ENCODE data around the gene DGCR6.
"Not testable (repeated sequence)": the region's sequence is repeated elsewhere in the genome, so short reads cannot be mapped to it uniquely, and the experiment has no call there.

Gene DGCR6

DNA sequence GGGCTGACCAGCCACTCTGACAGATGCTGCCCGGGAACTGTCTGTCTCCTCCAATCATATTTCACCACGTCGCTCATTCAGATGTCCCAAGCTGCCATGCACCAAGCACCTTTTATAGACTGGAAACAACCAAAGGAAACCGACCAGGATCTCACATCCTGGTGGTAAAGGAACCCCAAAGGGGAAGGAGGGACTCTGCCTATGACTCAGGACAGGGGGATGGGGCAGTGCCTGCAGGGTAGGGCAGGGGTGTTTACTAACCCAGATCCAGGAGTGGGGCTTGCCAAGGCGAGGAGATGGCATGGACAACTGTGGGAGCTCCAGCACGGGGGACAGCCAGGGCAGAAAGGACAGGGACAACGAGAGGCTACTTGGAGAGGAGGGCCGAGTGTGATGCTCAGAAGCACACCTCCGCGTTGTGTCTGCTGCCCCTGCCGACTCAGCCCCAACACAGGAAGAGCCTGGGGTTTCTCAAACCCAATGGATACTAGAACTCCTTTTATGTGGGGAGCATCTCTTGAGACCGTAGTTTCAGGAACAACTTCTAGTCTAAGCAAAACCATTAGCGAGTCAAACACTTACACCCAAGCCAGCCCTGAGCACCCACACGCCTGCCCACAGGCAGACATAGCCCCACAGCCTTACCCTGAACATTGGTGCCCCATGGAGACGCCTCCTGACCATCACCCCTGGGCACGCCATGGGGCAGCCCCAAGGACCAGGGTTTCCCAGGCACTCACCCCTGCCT is 26.0 kb downstream of the DGCR6 start:
- no peak for DNase-seq

DNA sequence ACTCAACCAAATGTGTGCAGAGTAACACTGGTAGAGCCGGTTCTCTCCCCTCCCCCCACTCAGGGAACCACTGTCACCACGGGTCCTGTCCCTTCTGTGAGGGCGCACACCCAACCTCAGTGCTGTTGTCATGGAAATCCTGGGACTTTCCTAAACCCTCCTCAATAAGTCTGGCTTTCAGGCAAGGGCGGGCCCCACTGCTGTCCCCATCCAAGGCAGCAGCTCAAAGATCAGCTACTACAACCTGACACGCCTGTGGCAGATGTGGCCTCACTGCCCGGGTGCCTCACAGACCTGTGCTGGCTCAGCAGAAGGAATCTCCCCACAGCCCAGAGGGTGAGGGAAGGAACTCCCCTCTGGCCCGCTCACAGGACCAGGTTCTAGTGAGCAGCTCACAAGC is 27.8 kb downstream of the DGCR6 start:
- DNase-seq: no peak

DNA sequence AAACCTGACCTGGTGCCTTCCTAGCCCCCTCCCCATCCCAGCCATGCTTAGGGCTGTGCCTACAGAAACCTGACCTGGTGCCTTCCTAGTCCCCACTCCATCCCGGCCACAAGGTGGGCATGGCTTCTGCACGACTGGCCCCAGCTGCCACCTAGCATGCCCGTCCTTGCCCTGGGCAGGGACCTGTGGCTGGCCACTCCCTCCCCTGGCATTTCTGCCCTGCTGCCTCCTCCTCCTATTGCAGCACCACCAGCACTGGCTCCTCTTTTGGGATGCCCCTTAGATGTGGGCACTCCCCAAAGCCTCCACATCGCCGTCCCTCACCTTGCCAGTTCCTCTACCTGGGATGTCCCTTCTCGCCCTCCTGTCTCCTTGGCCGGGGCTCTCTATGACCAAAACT is 28.6 kb downstream of the DGCR6 start:
- not testable (repeated sequence) for DNase-seq

GRCh38 chr22:18935889-18936529 is 29.9 kb downstream of the DGCR6 start, which contains the start of gene PRODH:
Gene PRODH, minus strand, starts transcription at chr22:18936293. Its CDS starts 6 bp downstream, at chr22:18936287.
- DNase-seq: no peak

DNA sequence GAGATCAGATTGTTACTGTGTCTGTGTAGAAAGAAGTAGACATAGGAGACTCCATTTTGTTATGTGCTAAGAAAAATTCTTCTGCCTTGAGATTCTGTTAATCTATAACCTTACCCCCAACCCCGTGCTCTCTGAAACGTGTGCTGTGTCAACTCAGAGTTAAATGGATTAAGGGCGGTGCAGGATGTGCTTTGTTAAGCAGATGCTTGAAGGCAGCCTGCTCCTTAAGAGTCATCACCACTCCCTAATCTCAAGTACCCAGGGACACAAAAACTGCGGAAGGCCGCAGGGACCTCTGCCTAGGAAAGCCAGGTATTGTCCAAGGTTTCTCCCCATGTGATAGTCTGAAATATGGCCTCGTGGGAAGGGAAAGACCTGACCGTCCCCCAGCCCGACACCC is 32.6 kb downstream of the DGCR6 start:
- DNase-seq: not testable (repeated sequence)

DNA sequence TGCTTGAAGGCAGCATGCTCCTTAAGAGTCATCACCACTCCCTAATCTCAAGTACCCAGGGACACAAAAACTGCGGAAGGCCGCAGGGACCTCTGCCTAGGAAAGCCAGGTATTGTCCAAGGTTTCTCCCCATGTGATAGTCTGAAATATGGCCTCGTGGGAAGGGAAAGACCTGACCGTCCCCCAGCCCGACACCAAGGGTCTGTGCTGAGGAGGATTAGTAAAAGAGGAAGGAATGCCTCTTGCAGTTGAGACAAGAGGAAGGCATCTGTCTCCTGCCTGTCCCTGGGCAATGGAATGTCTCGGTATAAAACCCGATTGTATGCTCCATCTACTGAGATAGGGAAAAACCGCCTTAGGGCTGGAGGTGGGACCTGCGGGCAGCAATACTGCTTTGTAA is 41.0 kb downstream of the DGCR6 start:
- DNase-seq: not testable (repeated sequence)

DNA sequence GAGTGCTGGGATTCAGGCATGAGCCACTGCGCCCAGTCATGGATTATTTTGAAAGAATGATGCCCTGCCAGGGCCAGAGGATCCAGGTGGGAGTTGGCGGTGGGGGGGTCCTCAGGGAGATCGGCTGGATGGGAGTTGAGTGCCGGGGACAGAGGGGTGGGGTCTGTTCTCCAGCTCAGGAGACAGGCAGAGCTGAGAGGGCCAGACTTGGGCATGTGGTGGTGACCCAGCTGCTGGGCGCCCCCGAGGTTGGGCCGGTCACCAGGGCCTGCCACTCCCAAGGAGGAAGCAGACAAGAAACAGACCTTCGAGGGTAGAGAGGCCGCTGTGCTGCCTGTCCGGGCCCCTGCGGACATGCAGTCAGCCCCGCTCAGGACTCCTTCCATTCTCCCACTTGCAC is 41.8 kb downstream of the DGCR6 start:
- DNase-seq: no peak

DNA sequence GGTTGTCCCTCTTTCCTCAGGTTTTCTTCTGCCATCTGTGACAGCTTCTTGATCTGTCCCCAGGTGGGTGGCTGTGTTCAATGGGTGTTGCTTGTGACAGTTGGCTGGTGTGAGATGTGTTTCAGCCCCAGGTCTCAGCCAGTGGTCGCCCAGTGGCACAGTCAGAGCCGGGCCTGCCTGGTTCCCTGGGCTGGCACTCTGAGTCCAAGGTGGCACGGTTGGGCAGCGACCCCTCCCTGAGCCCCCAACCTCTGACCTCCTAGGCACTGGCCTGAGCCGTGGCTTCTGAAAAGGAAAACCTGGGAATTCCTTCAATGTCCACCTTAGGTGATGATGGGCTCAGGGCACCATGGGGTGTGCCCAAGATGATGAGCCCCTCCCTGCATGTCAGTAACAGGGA is 44.0 kb downstream of the DGCR6 start:
- no peak for DNase-seq

DNA sequence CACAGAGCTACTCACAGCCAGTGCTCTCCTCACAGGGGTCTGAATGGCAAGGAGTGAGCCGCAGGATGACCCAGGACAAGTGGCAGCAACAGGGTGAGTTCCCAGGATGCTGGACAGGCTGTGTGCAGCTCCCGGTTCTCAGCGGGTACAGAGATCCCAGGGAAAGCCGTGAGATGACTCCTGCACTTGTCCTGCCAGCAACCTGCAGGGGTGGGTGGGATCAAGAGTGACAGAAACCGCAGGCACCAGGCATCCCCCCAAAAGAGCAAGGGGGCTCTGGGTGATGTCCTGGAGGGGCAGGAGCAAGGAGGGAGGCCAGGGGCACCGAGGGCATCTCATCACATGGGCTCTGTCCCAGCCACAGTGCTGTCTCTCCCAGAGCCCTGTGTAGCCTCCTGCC is 45.9 kb downstream of the DGCR6 start:
- DNase-seq: no peak

DNA sequence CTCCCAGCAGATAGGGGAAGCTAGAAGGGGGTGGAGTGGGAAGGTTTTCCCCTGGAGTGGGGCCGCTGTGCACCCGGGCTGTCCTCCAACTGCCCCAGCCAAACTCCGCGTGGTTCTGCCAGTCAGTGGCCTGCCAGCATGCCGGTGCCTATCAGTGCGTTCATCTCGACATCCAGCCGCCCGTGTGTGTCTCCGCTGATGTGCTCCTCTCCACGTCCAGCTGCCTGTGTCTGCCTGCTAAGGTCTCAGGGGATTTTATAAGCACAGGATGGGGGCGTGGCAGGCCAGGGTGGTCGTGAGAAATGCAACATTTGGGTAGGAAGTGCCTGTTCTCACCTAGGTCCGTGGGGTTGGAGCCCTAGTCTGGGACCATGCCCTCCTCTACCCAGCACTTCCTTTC is 47.0 kb downstream of the DGCR6 start:
- DNase-seq: not testable (repeated sequence)

DNA sequence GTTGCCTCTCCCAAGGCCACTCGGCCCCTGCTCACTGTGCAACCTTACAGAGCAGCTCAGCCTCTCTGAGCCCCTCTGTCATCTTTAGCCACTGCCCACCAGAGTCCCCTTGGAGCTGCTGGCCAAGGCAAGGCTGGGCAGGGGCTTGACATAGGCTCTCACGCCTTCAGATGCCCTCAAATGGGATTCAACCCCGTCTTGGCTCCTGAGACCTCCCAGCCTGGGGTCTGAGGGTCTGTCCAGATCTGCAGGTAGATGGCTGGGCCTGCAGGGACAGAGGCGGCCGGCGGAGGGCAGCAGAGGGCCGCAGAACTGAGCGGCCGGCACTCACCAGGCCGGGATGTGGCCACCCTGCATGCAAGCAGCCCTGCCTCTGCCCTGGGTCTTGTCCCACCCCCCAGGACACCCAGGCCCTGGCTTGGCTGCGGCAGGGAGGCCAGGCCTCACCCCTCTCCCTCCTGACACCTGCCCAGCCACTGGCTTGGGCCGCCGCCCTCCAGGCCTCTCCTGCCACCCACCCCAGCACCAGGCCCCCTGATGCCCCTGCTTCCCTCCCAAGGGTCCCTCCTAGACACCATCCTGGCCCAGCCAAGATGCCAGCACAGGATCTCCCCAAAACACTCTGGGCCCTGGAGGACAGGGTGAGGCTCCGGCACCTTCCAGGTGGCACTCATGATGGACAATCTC is 48.3 kb downstream of the DGCR6 start:
- DNase-seq: peak; percentile 50

DNA sequence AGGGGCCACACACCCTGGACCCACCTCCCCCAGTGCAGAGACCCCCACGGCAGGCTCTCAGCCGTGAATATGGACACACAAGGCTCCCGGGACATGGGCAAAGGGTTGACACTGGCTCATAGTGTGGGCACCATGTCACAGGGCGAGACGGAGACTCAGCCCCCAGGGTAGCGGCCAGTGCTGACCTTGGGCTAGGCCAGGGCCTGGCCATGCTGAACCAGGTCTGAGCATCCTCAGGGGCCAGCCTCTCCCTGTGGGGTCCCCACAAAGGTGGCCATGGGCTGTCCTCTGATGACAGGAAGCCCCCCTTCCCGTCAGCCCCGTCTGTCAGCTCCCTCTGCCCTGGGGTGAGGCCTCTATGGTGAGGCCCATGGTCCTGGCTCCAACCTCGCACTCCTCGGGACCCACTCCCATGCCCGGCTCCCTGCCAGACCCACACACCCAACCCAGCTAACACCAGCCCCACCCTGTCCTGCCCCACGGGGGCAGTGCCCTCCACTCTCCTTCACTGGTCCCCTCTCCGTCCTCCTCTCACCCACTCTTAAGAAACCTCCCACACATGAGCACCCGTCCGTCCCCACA is 49.0 kb downstream of the DGCR6 start:
- no peak for DNase-seq

DNA sequence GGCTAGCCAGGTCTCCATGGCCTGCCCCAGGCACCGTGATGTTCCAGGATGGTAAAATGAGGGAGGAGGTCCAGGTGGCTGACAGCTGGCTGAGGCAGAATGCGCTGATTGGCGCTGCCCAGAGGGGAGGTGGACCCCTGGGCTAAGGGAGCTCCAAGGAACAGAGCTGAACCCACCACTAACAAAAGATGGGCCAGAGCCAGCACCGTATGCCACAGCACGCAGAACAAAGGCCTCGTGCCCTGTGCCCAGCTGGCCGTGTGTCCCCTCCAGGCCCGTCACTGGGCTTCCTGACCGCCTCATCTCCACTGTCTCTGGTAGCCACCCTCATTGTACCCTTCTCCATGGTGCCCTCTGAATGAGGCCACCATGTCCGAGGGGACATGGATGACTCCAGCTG is 49.6 kb downstream of the DGCR6 start:
- DNase-seq: no peak

GRCh38 chr22:18956121-18956895 is 50.2 kb downstream of the DGCR6 start:
- not testable (repeated sequence) for DNase-seq

DNA sequence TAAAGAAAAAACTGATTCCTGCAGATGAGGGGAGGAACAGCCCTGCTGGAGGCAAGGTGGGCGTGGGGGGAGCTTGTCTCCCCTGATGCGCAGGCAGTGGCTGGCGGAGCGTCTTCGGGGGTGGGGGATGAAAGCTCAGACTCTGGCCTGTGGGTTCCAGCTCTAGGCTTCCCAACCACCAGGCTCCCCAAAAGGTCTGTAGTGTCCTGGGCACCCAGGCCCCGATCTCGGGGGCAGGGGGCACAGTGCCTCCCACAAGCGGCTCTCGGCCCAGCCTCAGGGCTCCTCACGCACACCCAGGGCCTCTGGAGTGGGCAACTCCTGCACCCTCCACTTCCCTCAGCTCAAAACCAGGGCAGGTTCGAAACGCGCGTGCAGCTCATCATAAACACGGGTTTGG is 50.8 kb downstream of the DGCR6 start:
- DNase-seq: not testable (repeated sequence)

- not testable (repeated sequence) for DNase-seq
Measured at GRCh38 chr22:18957621-18958320, 51.7 kb downstream of the DGCR6 start.

GRCh38 chr22:18958321-18958705 is 52.2 kb downstream of the DGCR6 start:
- not testable (repeated sequence) for DNase-seq

GRCh38 chr22:18958738-18959137 is 52.6 kb downstream of the DGCR6 start:
- not testable (repeated sequence) for DNase-seq

GRCh38 chr22:18959266-18959665 is 53.1 kb downstream of the DGCR6 start:
- not testable (repeated sequence) for DNase-seq

DNA sequence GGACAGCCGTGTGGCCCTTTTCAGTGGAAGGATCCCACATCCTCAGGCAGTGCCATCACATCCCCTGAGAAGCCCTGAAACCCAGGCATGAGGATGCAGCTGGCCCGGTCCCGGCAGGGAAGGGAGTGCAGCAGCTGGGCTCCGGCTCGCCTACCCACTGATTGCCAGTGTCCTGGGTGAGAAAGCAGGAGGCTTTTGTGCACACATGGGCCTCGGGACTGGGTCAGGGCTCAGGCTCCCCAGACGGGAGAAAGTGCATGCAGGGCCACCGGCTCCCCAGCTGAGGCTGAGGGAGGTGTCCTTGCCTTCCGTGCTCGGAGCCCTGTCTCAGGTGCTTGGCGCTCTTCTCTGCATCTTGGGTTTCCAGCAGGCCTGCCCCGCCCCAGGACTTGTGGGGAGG is 53.6 kb downstream of the DGCR6 start:
- not testable (repeated sequence) for DNase-seq

- DNase-seq: not testable (repeated sequence)
Measured at GRCh38 chr22:18960166-18960820, 54.2 kb downstream of the DGCR6 start.
